GM23338 (cell line): Measurements from ENCODE around the gene FAM162B.

ENCODE experiments used
- CREB1 ChIP-seq: fragments of 250-450 bp; sonication (Bioruptor Pico); IDR thresholded peaks from 2 replicates; pipeline ENCODE4 v1.5.0; 2020; ENCODE audit warnings: low read depth, mild to moderate bottlenecking, moderate library complexity
- EZH2 ChIP-seq: fragments of 200-600 bp; sonication (generic); IDR thresholded peaks from one replicate; pipeline ENCODE4 v1.8.0; 2017; ENCODE audit warnings: antibody characterized with exemption, mild to moderate bottlenecking, low read depth; ENCODE audit not compliant: unreplicated experiment
- EZH2phosphoT487 ChIP-seq: fragments of 200-600 bp; sonication (generic); IDR thresholded peaks from one replicate; pipeline ENCODE4 v1.8.1; 2018; ENCODE audit warnings: antibody characterized with exemption; ENCODE audit not compliant: unreplicated experiment
- JUNB ChIP-seq: IDR thresholded peaks from one replicate; pipeline ENCODE4 v1.6.1; 2016; ENCODE audit warnings: antibody characterized with exemption; ENCODE audit not compliant: unreplicated experiment
- POLR2AphosphoS5 ChIP-seq: IDR thresholded peaks from 2 replicates; pipeline ENCODE4 v1.6.1; 2016; ENCODE audit warnings: antibody characterized with exemption, low read depth
- TF ChIP-seq, protein P1 (sequence below), 2 experiments: fragments of 200-600 bp in 1 of 2; sonication (generic) in 1 of 2; conservative IDR thresholded peaks; 2 replicates each; pipeline versions ENCODE4 v1.5.1 to v1.6.1; 2016 to 2017; ENCODE audit warnings: antibody characterized with exemption in 2 of 2, low read depth in 2 of 2, mild to moderate bottlenecking in 2 of 2, moderate library complexity in 1 of 2
- TF ChIP-seq, protein P2 (sequence below): IDR thresholded peaks from one replicate; pipeline ENCODE4 v1.6.1; 2018; ENCODE audit warnings: antibody characterized with exemption; ENCODE audit not compliant: unreplicated experiment

DNA sequence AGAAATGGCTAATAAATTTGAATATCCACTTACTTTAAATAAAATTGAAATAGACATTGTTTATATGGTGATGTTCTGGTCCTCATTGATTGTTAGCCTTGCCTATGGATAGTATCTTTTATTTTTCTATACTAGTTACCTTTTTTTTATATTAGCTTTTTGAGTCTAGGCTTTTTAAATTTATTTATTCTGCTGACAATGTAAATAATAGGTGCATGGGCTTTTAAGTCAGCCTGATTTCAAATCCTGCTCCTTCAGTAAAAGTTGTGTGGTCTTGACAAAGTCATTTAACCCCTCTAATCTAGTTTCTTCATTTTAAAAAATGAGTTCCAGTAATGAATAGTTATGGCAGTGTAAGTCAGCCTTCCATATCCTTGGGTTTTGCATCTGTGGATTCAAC, 38.6 kb downstream of the FAM162B start:
- TF ChIP-seq, protein P1, sequence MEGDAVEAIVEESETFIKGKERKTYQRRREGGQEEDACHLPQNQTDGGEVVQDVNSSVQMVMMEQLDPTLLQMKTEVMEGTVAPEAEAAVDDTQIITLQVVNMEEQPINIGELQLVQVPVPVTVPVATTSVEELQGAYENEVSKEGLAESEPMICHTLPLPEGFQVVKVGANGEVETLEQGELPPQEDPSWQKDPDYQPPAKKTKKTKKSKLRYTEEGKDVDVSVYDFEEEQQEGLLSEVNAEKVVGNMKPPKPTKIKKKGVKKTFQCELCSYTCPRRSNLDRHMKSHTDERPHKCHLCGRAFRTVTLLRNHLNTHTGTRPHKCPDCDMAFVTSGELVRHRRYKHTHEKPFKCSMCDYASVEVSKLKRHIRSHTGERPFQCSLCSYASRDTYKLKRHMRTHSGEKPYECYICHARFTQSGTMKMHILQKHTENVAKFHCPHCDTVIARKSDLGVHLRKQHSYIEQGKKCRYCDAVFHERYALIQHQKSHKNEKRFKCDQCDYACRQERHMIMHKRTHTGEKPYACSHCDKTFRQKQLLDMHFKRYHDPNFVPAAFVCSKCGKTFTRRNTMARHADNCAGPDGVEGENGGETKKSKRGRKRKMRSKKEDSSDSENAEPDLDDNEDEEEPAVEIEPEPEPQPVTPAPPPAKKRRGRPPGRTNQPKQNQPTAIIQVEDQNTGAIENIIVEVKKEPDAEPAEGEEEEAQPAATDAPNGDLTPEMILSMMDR (conservative IDR thresholded peaks at IDR 0.05; ENCODE audit: low read depth in 2 of 2), result no peak
- TF ChIP-seq POLR2AphosphoS5, result no peak
- TF ChIP-seq JUNB, result no peak
- TF ChIP-seq EZH2, result no peak
- TF ChIP-seq, protein P2, sequence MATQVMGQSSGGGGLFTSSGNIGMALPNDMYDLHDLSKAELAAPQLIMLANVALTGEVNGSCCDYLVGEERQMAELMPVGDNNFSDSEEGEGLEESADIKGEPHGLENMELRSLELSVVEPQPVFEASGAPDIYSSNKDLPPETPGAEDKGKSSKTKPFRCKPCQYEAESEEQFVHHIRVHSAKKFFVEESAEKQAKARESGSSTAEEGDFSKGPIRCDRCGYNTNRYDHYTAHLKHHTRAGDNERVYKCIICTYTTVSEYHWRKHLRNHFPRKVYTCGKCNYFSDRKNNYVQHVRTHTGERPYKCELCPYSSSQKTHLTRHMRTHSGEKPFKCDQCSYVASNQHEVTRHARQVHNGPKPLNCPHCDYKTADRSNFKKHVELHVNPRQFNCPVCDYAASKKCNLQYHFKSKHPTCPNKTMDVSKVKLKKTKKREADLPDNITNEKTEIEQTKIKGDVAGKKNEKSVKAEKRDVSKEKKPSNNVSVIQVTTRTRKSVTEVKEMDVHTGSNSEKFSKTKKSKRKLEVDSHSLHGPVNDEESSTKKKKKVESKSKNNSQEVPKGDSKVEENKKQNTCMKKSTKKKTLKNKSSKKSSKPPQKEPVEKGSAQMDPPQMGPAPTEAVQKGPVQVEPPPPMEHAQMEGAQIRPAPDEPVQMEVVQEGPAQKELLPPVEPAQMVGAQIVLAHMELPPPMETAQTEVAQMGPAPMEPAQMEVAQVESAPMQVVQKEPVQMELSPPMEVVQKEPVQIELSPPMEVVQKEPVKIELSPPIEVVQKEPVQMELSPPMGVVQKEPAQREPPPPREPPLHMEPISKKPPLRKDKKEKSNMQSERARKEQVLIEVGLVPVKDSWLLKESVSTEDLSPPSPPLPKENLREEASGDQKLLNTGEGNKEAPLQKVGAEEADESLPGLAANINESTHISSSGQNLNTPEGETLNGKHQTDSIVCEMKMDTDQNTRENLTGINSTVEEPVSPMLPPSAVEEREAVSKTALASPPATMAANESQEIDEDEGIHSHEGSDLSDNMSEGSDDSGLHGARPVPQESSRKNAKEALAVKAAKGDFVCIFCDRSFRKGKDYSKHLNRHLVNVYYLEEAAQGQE, result no peak
- no peak for TF ChIP-seq EZH2phosphoT487
- no peak for TF ChIP-seq CREB1 (CRISPR knock-in tag)
